Fibroblast of skin of abdomen (primary cell): Measurements from ENCODE around the gene CTSO.
A peak's percentile ranks its signal among the peaks of the same experiment; 100 is the strongest.
"Not testable (repeated sequence)": the region's sequence is repeated elsewhere in the genome, so short reads cannot be mapped to it uniquely, and the experiment has no call there.

ENCODE experiments used
- DNase-seq: peaks from one replicate; pipeline ENCODE4 v3.0.0-alpha.2; 2013

CTSO gene

DNA sequence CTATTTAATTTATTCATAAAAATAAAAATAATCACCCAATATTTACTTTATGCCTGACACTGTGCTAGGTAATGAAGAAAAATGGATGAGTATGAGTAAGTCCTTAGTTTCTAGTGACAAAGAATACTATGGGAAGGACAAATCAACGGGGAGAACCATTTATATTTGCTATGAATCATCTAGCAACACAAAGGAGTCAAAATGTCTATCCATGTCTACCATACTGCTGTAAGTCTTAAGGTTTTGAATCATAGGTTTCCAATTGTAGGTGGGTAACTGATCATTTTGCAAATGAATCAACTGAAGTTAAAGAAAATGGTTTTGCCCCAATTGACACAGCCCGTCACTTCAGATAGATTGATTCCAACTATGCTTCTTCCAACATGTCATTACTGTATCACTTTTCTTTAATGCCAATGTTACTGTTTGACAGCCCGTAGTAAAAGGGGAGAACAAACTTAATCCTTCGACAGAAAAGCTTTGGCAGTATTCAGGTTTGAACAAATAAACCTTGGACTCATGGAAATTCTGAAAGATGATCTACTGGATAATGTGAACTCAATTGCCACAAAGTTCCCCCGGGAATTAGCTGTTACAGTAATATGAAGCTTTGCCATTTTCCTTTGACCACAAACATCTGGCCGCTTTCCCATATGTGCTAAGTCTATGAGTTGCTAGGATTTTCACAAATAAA lies 47.0 kb downstream of the CTSO start:
- peak; percentile 98 for DNase-seq

DNA sequence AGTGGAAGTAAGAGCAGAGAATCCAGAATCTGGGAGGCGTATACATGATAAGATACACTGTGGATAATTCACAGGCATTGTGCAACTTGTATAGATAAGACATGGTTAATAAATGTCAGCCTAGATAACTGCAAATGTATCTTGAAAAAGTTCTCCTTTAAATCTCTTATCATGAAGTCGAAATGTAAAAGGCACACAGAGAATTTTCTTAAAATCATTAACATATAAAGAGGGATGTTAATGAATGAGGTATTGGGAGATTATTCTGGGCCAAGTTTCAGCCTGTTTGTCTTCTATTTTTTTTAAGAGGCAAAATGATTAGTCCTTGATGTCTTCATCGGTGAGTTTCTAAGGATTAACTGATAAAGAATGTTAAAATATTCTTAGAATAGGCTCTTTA lies 49.3 kb downstream of the CTSO start:
- no peak for DNase-seq

DNA sequence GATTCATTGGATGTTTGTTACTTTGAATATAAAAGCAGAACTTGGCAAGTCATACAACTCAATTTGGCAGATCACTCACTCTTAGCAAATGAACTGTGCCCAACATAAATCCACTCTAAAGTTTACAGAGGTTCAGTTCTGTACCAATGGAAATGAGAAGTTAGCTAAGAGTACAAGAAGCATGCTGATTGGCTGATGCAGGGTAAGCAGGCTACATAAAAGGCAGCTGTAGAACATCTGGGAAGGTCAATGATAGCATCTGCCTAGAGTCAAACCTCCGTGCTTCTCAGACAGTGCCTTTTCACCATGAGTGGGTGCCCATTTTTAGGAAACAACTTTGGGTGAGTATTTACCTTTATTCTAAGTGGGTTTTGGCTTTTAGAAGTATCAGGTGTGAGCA lies 50.2 kb downstream of the CTSO start, which contains the start of gene TDO2:
TSS of gene TDO2 (plus strand) at position 244 of the 400 bp plus-strand sequence. CDS start at position 307, 63 bp downstream.
- no peak for DNase-seq

DNA sequence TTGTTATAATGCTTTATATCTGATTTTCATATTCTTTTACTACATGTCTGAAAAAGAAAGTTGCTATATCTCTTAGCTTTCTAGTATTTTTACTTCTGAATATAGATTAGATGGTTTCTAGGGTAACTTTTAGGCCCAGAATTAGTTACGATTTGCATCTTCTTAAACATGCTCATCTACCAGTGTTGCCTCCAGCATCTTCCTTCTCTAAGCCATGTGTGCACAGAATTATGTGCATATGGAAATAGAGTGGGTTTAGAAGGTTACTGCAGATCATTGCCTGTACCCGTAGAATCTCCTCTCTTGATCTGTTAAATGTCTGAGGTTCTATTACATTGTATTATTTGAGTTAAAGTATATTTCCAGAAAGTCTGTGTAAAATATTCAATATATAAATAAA lies 52.7 kb downstream of the CTSO start:
- DNase-seq = no peak

DNA sequence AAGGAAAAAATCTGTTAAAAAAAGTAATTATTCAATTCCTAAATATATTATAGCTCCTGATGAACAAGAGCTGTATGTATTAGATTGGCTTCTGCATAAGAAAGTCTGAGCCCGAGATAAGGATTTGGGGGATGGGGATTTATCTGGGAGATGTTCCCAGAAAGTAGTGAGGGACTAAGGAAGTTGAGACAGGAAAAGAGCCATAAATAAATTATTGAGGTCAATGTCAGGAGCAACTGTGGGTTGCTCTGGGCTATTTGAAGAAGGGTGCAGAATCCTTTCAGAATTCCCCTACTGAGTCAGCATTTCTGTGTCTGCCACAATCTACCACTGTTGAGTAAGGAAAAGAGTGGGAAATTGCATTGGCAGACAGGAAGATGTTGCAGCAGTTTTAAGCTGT lies 53.3 kb downstream of the CTSO start:
- DNase-seq = peak; percentile 85

DNA sequence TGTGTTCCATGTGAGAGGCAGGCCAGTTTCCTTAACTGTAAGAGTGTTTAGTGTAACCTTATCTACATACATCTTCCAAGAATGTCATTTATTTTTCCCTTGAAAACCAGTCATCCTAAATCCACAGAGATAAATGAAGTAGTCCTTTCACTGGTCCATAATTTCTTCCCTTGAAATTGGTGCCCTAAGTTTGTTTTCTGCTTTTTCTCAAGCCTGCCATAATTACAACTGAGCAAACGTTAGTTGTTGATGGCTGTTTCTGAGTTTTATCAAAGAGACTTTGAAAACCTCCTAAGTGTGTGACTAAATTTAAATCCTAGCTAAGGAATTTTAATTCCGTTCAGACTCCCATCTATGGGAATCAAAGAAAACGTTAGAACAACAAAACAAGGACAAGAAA lies 53.8 kb downstream of the CTSO start:
- no peak for DNase-seq

DNA sequence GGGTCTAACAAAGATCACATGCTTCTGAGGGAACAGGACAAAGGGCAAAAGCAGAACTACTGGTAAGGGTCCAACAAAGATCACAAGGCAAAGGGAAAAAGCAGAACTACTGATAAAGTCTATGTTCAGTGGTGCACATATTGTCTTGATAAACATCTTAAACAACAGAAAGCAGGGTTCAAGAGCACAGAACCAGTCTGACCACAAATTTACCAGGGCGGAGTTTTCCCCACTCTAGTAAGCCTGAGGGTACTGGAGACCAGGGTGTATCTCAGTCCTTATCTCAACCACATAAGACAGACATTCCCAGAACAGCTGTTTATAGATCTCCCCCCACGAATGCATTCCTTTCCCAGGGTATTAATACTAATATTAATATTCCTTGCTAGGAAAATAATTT lies 55.3 kb downstream of the CTSO start:
- not testable (repeated sequence) for DNase-seq

DNA sequence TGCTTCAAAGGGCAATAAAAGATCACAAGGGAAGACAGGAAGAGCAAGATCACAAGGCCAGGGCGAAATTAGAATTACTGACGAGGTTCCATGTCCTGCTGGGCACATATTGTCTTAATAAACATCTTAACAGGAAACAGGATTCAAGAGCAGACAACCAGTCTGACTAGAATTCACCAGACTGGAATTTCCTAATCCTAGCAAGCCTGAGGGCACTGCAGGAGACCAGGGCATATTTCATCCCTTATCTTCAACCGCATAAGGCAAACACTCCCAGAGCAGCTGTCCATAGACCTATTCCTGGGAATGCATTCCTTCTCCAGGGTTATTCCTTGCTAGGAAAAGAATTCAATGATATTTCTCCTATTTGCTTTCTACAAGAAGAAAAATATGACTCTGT lies 62.6 kb downstream of the CTSO start:
- peak; percentile 42 for DNase-seq

DNA sequence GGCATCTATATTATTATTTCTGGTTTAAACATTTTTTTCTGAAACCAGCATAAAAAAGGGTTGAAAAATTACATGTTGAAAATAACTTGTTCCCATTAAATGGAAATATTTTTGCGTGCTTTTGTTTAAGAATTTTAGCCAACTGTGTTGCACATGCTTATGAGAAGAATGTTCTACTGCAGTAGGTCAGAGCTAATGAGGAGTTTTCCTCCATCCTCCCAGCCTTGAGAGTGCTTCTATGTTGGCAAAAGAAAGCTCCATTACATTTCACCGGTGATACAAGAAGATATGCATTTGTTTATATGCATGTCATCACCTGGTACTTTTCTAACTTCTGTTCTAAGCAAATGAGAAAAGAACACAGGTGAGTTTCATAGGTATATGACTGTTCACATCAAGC lies 63.7 kb downstream of the CTSO start:
- no peak for DNase-seq

DNA sequence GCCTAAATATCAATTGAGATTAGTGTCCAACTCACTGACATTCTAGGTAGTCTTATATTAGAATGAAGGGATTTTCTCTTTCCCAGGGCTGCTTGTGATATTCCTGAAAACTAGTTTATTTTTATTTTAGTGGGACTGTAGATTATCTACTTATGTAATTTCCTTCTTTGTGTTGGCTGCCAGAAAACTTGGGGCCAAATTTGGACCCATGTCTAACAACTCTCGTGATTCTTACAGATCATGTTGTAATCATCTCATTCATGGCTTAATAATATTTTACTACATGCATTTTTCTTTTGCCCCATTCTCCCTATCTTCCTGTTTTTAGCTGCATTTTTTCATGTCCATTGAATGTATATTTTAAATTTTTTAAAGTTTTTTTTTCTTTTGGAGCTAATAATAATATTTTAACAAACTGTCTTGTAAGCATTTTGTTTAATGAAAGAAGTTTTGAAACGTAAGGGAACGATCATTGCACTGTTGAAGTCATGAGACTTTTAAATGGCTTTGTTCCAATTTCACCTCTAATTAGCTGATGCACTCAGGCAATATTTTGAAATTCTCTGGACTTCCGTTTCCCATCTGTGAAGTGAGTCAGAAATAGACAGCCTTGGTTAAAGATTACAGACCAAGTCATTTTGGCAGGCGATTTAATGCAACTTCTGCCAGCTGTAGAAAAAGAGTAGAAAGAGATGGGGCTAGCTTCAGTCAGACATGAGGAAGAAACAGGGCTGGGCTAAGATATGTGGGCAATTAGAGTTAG lies 64.5 kb downstream of the CTSO start:
- DNase-seq = peak; percentile 90

DNA sequence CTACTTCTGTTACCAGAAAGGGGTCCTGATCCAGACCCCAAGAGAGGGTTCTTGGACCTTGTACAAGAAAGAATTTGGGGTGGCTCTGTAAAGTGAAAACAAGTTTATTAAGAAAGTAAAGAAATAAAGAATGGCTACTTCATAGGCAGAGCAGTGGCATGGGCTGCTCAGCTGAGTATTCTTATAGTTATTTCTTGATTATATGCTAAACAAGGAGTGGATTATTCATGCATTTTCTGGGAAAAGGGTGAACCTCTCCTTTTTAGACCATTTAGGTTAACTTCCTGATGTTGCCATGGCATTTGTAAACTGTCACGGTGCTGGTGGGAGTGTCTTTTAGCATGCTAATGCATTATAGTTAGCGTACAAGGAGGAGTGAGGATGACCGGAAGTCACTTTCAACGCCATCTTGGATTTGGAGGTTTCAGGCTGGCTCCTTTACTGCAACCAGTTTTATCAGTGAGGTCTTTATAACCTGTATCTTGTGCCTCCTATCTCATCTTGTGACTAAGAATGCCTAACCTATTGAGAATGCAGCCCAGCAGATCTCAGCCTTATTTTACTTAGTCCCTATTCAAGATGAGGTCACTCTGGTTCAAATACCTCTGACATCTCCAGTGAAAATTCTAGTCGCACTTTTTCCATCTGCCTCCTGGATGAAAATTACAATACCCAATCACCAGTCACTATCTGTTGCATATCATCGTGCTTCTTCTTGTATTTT lies 65.7 kb downstream of the CTSO start:
- no peak for DNase-seq

DNA sequence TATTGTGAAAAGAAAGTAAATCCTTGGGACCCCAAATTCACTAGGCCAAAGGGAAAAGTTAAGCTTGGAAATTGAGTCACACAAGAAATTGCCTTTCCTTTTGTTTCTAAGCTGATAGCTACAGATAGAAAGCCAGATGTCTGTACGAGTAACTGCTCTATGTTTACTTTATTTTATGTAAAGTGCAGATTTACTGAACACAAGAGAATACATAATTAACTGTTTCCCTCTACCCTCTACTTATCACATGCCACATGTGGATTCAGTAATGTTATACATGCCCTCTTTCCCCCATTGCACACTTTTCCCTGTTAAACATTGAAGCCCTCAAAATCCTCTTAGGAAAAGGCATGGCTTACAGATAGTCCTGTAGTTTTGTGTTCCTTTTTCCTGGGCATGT lies 66.6 kb downstream of the CTSO start:
- no peak for DNase-seq

DNA sequence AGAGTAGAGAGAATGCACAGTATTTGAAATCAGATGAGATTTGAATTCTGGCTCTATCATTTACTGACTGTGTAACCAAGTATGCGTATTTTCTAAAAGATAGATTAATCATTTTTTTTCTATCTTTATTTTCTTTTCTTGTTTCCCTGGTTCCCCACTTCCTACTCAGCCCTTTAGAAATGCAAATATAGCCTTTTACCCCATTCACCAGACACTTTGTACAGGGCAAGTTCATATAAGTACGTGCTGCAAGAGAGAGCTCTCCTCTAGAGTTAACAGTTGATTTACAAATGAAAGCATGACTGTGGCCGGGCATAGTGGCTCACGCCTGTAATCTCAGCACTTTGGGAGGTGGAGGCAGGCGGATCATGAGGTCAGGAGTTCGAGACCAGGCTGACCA lies 68.0 kb downstream of the CTSO start:
- no peak for DNase-seq

DNA sequence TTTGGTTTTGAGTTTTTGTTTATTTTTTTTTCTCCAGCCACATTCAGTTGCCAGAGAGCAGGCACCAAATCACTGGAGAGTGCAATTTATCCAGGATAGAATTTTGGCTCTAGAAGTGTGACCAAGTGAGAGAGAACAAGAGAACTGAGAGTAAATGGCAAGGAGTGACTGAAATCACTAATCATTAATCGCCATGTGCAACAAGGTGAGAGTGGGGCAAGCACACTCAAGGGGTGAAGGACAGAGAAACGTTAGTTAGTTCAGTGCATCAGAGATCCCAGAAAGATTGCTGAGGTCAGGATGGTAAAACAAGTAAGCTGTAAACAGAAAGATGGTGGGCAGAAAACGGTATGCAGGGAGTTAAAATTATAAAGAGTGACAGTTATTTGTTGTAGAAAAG lies 69.8 kb downstream of the CTSO start:
- DNase-seq = no peak

DNA sequence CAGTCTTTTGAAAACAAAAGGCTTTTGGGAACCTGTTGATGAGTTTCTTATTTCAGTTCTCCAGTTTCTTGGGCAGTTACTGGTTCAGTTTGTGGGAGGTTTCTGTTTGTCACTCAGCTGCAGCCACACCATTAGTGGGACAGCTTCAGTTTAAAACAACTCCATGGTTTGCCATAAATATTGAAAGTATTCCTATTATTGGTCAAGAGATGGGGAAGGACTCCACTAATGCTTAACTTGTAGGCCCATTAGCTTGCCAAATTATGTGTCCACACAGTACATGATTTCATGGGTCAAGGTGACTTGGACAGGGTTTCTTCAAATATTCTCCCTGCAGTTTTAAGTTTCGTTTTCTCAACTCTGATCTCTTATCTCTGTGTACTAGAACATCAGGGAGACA lies 72.1 kb downstream of the CTSO start:
- DNase-seq = no peak

DNA sequence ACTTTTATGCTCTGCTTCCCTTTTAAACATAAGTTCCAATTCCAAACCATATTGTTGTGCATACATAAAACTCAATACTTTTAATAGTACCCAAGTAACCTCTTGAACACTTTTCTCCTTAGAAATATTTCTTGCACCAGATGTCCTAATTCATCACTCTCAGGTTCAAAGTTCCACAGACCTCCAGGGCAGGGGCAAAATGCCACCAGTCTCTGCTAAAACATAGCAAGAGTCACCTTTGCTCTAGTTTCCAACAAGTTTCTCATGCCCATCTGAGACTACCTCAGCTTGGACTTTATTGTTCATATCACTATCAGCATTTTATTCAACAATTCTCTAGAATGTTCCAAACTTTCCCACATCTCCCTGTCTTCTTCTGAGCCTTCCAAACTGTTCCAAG lies 73.9 kb downstream of the CTSO start:
- DNase-seq = no peak

DNA sequence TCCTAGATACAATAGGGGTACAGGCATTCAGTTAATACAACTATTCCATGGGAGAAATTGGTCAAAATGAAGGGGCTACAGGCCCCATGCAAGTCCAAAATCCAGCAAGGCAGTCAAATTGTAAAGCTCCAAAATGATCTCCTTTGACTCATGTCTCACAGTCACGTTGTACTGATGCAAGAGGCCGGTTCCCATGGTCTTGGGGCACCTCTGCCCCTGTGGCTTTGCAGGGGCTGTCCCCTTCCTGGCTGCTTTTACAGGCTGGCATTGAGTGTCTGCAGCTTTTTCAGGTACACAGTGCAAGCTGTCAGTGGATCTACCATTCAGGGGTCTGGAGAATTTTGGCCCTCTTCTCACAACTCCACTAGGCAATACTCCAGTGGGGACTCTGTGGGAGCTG lies 75.1 kb downstream of the CTSO start:
- no peak for DNase-seq

DNA sequence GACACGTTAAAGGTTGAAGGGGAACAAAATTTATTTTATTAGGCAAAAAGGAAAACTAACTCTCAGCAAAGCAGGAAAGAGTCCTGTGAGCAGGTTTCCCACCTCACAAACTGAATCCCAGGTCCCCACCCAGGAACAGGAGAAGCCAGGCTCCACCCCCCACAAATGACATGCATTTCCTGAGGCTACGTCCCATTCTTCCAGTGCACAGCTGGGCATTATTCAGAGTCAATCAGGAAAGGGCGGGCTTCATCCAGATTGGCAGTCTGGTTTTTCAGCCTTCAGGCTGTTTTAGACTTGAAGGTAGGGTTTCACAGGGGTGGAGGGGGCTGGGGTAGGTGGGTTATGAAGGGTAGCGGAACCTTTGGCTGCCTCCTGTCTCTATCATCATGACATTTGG lies 75.7 kb downstream of the CTSO start:
- DNase-seq = no peak

DNA sequence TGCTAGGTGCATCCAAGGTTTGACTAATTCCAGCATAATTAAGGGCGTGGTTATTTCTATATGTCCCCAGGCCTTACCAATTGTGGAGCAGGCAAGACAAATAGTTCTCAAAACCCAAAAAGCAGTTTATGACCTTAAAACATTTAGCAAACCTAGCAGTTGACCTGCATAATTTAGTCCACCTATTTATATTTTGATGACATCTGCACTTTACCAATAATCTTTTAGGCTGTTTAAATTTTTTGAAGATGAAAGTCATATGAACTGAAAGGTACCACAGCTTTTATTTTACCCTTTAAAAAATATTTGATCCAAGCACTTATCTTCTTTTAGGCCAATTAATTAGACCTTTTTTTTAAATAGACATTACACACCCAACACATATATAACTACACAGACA lies 77.8 kb downstream of the CTSO start:
- no peak for DNase-seq
